ENCODE measurements around the gene SYNM.
A peak's percentile ranks its signal among the peaks of the same experiment; 100 is the strongest.

The SYNM gene

DNA sequence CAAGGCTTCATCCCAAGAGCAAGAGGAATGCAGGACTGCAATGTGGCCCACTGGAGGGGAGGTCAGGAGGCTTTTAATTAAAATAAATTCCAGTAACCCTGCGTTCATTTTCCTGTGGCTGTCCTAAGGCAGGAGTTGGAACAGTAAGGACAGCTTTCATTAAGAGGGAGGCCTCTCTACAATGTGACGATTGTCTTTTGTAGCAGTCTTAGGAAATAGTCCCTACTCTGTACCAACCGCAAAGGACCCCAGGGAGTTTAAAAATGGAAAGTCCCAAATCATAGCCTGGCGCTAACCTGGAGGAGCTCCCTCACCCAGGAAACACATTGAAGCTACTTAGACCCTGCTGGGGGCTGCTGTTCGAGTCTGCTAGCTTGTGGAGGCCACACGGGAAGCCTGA lies 62.8 kb downstream of the SYNM start:
- no peak for DNase-seq (ENCODE audit: low read depth, low spot score)
- in situ Hi-C loops (cut with HindIII; ENCODE audit: low sequenced_read_pairs), result no loop called here
- H3K4me3 ChIP-seq (ENCODE audit: low read depth, low read length), result no peak overlapping the region
- TF ChIP-seq, protein P1, sequence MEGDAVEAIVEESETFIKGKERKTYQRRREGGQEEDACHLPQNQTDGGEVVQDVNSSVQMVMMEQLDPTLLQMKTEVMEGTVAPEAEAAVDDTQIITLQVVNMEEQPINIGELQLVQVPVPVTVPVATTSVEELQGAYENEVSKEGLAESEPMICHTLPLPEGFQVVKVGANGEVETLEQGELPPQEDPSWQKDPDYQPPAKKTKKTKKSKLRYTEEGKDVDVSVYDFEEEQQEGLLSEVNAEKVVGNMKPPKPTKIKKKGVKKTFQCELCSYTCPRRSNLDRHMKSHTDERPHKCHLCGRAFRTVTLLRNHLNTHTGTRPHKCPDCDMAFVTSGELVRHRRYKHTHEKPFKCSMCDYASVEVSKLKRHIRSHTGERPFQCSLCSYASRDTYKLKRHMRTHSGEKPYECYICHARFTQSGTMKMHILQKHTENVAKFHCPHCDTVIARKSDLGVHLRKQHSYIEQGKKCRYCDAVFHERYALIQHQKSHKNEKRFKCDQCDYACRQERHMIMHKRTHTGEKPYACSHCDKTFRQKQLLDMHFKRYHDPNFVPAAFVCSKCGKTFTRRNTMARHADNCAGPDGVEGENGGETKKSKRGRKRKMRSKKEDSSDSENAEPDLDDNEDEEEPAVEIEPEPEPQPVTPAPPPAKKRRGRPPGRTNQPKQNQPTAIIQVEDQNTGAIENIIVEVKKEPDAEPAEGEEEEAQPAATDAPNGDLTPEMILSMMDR (IDR thresholded peaks at IDR 0.05; ENCODE audit: low read depth, low read length), result no peak

DNA sequence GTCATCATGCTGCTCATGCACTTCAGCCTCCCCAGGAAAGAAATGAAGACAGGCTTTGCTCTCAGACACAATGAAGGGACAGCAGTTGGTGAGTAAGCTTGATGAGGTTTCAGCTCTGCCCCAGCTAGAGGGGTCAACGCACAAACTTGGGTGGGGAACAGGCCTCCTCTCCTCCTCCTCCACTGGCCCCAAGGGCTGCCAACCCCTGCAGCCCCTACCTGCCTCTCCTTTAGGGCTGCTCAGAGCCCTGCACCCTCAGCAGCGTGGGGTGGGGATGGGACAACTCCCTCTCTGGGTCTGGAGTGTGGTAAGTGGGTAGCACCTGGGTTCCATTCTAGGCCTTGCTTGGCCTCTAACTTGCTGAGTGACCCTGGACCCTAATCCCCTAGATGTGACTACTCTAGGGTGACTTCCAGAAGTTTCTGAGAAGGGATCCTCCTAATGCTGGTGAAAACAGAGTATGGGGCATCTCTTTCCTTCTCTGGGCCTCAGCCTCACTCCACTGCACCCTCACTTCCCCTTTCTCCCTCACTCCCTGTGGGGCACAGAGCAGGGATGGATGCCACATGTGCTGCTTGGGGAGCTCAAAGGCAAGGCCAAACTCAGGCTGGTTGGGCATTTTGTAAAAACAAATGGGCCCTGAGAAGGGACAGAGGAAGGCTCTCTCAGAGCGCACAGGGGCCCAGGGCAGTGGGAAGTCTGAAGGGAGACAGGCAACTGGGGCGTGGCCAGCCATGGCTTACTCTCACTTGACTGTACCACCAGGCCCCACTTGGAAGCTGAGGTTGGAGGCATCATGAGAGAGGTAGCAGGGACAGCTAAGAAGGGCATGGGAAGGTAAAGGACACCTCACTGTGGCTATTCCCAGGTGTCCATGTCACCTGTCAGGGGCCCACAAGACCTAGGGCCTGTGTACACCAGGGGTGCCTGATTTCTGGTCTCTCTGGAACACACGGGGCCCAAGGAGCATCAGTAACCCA lies 64.0 kb downstream of the SYNM start:
- no peak for DNase-seq (ENCODE audit: low read depth, low spot score)
- H3K4me3 ChIP-seq (ENCODE audit: low read depth, low read length), result no peak overlapping the region
- TF ChIP-seq, protein P1 (IDR thresholded peaks at IDR 0.05; ENCODE audit: low read depth, low read length), result no peak
- in situ Hi-C loops (cut with HindIII; ENCODE audit: low sequenced_read_pairs), result no loop called here

DNA sequence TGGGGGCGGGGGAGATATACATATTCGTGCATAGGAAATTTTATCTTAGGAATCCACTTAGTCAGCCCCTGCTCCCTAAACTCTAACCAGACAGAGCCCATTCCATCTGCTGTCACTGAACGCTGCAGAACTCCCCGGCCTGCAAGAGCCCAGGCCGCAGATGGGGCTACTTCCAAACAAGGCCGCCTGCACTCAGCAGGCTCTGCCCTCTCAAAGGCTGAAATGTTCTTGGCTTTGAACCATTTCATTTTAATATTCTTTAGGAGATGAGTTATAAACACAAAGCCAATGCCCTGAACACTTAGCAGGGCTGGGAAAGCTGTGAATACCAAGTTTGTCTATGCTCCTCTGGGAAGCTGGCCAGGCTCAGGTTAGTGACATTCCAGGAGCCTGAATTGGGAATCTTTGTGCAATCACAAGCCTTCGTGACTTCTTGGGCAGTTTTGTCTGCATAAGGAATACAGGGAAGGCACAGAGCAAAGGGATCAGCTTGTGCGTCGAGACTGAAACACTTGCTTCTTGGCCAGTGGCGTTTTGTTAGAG lies 65.0 kb downstream of the SYNM start:
- in situ Hi-C loops (cut with HindIII; ENCODE audit: low sequenced_read_pairs), result no loop called here
- TF ChIP-seq, protein P1 (IDR thresholded peaks at IDR 0.05; ENCODE audit: low read depth, low read length), result no peak
- H3K4me3 ChIP-seq (ENCODE audit: low read depth, low read length), result no peak overlapping the region
- peak; percentile 39 for DNase-seq (ENCODE audit: low read depth, low spot score)

DNA sequence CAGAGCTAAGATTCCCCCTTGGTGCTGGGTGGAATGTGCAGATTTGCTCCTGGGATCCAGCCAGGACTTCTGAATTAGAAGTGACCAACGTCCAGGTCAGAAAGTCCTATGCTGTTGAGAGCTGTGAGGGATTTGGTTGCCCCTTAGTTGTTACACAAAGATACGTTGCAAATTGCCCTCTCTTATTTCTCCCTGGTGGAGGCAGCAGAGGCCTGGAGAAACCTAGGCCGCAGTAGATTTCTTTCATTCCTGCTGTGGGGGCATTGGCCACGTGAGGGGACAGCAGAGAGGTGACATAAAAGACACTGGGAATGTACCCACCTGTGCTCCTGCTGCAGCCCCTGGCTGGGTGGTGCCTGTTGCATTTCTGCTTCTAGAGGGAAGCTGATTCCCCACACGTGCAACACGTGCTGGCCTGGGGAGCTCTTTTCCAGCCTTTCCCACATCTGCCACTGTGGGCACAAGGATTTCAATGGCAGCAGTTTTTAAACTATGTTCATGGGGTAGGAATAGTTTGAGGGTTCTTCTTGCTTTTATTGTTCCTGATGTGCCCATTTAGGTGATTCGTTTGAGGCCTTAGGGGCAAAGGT lies 65.7 kb downstream of the SYNM start:
- no peak overlapping the region for H3K4me3 ChIP-seq (ENCODE audit: low read depth, low read length)
- TF ChIP-seq, protein P1 (IDR thresholded peaks at IDR 0.05; ENCODE audit: low read depth, low read length), result no peak
- in situ Hi-C loops (cut with HindIII; ENCODE audit: low sequenced_read_pairs), result no loop called here
- DNase-seq (ENCODE audit: low read depth, low spot score), result no peak

DNA sequence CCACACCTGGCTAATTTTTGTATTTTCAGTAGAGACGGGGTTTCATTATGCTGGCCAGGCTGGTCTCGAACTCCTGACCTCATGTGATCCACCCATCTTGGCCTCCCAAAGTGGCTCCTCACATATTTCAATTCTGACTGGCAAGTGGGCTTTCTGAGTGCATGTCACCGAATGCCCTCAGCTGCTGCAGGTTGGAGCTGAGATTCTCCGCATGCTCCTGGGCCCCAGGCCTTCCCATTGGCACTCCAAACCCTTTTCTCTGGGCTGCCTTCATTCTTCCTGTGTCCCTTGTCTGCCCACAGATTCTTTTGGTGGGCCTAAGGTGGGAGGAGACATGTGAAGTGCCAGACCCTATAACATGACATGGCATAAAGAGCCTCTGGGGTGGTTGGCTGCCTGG lies 67.3 kb downstream of the SYNM start:
- TF ChIP-seq, protein P1 (IDR thresholded peaks at IDR 0.05; ENCODE audit: low read depth, low read length), result no peak
- in situ Hi-C loops (cut with HindIII; ENCODE audit: low sequenced_read_pairs), result no loop called here
- no peak for DNase-seq (ENCODE audit: low read depth, low spot score)
- H3K4me3 ChIP-seq (ENCODE audit: low read depth, low read length), result no peak overlapping the region

DNA sequence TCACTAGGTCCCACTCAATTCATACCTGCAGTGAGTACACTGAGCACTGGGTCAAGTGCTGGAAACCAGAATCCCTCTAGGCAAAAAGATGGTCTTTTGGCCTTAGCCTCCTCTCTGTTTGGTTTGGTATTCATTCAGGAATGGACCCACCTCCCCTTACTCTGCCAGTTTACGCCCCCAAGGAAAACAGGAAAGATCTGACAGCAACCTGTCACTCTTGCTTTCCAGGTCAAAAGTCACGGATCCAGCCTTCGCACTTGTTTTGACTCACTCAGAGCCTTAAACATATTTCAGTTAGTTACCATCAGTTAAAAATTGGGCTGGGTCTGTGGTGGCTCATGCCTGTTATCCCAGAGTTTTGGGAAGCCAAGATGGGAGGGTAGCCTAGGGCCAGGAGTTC lies 68.1 kb downstream of the SYNM start:
- no peak overlapping the region for H3K4me3 ChIP-seq (ENCODE audit: low read depth, low read length)
- no peak for DNase-seq (ENCODE audit: low read depth, low spot score)
- TF ChIP-seq, protein P1 (IDR thresholded peaks at IDR 0.05; ENCODE audit: low read depth, low read length), result no peak
- in situ Hi-C loops (cut with HindIII; ENCODE audit: low sequenced_read_pairs), result no loop called here

Measured in astrocyte of the spinal cord (primary cell).